BJ (cell line): ENCODE results near the gene ANXA1. TPM values are rescaled to one million over a fixed set of nuclear protein-coding genes. Genes with fewer than 3 reads are reported as not detected.

Experiments
- CTCF ChIA-PET: fragments of 350-600 bp; formaldehyde crosslinking; extraction: SDS; loops from one replicate; lab custom pipeline; 2021; ENCODE audit warnings: antibody characterized with exemption, inconsistent platforms; lab: Yijun Ruan, JAX
- POLR2A ChIA-PET: fragments of 300-600 bp; sonication (Branson Sonifier 250); formaldehyde crosslinking; extraction: SDS; loops from one replicate; lab custom pipeline; 2021; ENCODE audit warnings: antibody characterized with exemption; lab: Charles Lee
- DNase-seq: peaks from one replicate; pipeline ENCODE4 v3.0.0-alpha.2; 2011; ENCODE audit warnings: low read depth
- H3K27me3 ChIP-seq: 2 replicates; pipeline ENCODE4 v1.6.0; 2011; ENCODE audit warnings: low read length; ENCODE audit not compliant: control insufficient read depth, insufficient read depth
- H3K36me3 ChIP-seq: 2 replicates; pipeline ENCODE4 v1.5.1; 2011; ENCODE audit warnings: low read length; ENCODE audit not compliant: control insufficient read depth, insufficient read depth
- H3K4me3 ChIP-seq: 2 replicates; pipeline ENCODE4 v1.5.1; 2011; ENCODE audit warnings: low read depth, mild to moderate bottlenecking, control low read depth, low read length
- CTCF ChIP-seq: IDR thresholded peaks from 2 replicates; pipeline ENCODE4 v1.5.1; 2011; ENCODE audit warnings: low read depth, mild to moderate bottlenecking, control low read depth, inconsistent platforms, low read length, moderate library complexity; ENCODE audit not compliant: insufficient read depth
- polyA plus RNA-seq: library from polyadenylated mRNA; depleted of rRNA; stranded (reverse); fragments of >200 nt; gene quantifications from 2 replicates; pipeline ENCODE4 v1.2.3, GENCODE V29; 2011; rRNA removed

ANXA1 gene
- polyA plus RNA-seq, 1 experiment, result 581 TPM

GRCh38 chr9:73213300-73213699 lies 61.6 kb downstream of the ANXA1 start:
- CTCF ChIA-PET, result interaction anchor here (1.6 kb wide), 1 partner anchor 13 kb away, joined by 7 read pairs; no protein-coding TSS in a partner anchor
- Histone ChIP-seq H3K27me3 (no peaks in the 10 kb centered on the region; the same call in 1 of the 2 replicates), H3K4me3 (no peak overlapping the region), H3K36me3 (no peaks in the 10 kb centered on the region)
- no peak for TF ChIP-seq CTCF
- DNase-seq, result no peak
- POLR2A ChIA-PET, result no interaction called here

DNA sequence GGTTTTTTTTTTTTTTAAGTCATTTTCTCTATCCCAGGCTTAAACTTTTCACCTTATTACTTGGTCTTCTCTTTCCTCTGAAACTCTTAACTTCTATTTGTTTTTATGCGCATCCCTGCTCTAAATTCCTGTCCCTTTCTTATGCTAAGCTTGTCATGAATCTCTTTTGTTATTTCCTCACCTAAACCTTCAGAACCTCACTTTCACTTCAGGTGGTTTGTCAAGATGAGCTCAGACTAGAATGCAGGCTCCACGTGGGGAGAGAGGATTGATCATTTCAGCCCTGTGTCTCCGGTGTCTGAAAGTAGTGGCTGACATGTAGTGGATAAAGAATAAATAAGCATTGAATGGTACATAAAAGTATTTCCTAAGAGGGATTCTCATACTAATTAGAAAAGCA lies 63.6 kb downstream of the ANXA1 start:
- H3K27me3 ChIP-seq, result no peaks in the 10 kb centered on the region; the same call in 1 of the 2 replicates
- DNase-seq, result no peak
- H3K36me3 ChIP-seq, result no peaks in the 10 kb centered on the region
- ChIA-PET CTCF (no interaction called here), POLR2A (no interaction called here)
- no peak overlapping the region for H3K4me3 ChIP-seq
- no peak for TF ChIP-seq CTCF

- no peak for TF ChIP-seq CTCF
- Histone ChIP-seq H3K27me3 (no peaks in the 10 kb centered on the region; the same call in 1 of the 2 replicates), H3K36me3 (no peaks in the 10 kb centered on the region), H3K4me3 (no peak overlapping the region)
- ChIA-PET CTCF (interaction anchor here (0.6 to 2.0 kb wide), 2 partner anchors 14 to 955 kb away, joined by 3 to 6 read pairs; no protein-coding TSS in a partner anchor), POLR2A (no interaction called here)
- DNase-seq, result no peak
These were observed 64.4 kb downstream of the ANXA1 start for GRCh38 chr9:73216100-73216499.

Other genes starting within 250 kb of the ANXA1 start
- gene ALDH1A1, start 198.8 kb upstream of the ANXA1 start, polyA plus RNA-seq, result 247 and 474 TPM in 2 replicates